NCI-H187 treated with DMSO at 0.1 percent for 48 hours (cell line): ENCODE measurements around the gene DPYSL4.
"Not testable (repeated sequence)": the region's sequence is repeated elsewhere in the genome, so short reads cannot be mapped to it uniquely, and the experiment has no call there.

Experiments used
- DNase-seq: peaks from one replicate; lab custom pipeline; 2025; lab: John Stamatoyannopoulos, UW

Gene DPYSL4

DNA sequence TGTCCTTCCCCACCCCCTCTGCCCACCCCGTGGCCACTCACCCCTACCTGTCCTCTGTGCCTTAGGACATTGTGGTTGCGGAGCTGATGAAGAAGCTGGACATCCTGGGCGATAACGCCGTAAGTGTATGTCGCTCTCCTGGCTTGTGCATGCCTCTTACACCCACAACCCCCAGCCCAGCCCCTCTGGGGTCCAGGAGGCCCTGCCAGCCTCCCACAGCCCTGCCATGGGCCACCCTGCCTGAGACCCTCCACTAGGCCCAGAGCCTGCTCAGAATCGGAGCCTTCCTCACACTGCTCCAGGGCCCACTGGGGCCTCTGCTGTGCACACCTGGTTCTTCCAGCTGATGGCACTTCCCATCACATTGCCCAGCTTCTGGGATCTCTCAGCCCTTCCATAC, 36.8 kb upstream of the DPYSL4 start:
- no peak for DNase-seq

- DNase-seq = no peak
Measured at GRCh38 chr10:132150777-132151176, 36.0 kb upstream of the DPYSL4 start.

GRCh38 chr10:132151286-132151950, 35.3 kb upstream of the DPYSL4 start:
- no peak for DNase-seq

- DNase-seq = no peak
Measured at GRCh38 chr10:132151951-132152505, 34.7 kb upstream of the DPYSL4 start.

GRCh38 chr10:132152896-132153580, 33.7 kb upstream of the DPYSL4 start:
- no peak for DNase-seq

DNA sequence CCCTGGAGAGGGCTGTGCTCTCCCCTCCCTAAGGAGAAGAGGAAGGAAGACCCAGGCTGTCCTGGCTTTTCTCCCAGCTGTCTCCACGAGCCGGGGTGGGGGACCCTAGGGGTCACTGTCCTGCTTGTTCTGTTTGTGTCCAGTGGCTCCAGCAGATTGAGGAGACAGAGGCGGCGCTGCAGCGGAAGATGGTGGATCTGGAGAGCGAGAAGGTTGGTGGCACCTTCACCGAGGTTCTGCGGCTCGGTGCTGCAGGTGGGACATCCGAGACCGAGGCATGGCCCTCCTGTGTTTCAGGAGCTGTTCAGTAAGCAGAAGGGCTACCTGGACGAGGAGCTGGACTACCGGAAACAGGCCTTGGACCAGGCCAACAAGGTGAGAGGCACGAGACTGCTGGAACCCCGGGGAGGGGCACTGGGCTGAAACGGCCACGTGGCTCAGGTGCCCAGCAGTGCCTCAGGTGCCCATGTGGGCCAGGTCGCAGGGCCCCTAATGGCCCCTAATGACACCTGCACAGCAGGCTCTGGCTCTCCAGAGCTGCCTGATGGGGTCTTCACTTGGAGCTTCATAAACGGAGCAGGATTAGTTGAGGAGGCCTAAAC, 33.0 kb upstream of the DPYSL4 start:
- DNase-seq = no peak

GRCh38 chr10:132154440-132154839, 32.3 kb upstream of the DPYSL4 start:
- no peak for DNase-seq

- DNase-seq = no peak
Measured at GRCh38 chr10:132154931-132155330, 31.8 kb upstream of the DPYSL4 start.

DNA sequence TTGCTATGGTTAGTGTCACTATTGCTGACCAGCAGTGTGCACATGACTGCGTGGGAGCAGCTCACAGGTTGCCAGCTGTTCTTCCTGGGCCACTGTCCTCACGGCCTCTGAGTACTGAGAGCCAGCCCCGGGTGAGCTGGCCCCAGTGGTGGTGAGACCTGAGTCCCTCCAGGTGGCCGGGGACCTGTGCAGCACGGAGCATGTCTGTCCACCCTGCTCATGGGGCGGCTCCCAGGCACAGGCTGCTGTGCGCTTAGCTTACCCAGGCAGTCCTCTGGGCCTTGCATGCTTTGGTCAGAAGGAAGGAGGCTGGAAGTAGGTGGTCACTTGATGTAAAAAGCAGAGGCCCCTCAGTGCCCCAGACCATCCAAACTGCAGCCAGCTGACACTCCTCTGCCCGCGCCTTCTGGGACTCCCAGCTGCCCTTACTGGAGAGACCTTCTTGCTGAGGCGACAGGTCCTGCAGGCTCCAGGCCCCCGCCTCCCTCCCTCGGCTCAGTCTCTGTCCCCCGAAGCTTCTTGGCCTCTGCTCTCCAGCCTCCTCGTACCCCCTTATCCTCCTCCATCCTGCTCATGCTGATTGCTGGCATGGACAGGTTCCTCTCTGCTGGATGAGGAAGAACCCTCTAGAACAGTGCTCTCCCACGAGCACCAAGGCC, 30.9 kb upstream of the DPYSL4 start:
- DNase-seq = no peak

GRCh38 chr10:132156382-132156781, 30.4 kb upstream of the DPYSL4 start:
- DNase-seq = no peak

GRCh38 chr10:132157101-132157500, 29.6 kb upstream of the DPYSL4 start:
- no peak for DNase-seq

- no peak for DNase-seq
Measured at GRCh38 chr10:132158122-132158741, 28.5 kb upstream of the DPYSL4 start.

DNA sequence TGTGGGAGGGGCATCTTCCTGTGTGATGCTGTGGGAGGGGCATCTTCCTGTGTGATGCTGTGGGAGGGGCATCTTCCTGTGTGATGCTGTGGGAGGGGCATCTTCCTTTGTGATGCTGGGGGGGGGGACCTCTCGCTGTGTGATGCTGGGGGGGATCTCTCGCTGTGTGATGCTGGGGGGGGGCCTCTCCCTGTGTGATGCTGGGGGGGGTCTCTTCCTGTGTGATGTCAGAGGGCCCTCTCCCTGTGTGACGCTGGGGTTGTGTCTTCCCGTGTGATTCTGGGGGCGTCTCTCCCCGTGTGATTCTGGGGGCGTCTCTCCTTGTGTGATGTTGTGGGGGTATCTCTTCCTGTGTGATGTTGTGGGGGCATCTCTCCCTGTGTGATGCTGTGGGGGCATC, 27.9 kb upstream of the DPYSL4 start:
- no peak for DNase-seq

GRCh38 chr10:132159302-132160230, 27.2 kb upstream of the DPYSL4 start:
- DNase-seq = not testable (repeated sequence)

- DNase-seq = not testable (repeated sequence)
Measured at GRCh38 chr10:132160231-132160630, 26.5 kb upstream of the DPYSL4 start.

DNA sequence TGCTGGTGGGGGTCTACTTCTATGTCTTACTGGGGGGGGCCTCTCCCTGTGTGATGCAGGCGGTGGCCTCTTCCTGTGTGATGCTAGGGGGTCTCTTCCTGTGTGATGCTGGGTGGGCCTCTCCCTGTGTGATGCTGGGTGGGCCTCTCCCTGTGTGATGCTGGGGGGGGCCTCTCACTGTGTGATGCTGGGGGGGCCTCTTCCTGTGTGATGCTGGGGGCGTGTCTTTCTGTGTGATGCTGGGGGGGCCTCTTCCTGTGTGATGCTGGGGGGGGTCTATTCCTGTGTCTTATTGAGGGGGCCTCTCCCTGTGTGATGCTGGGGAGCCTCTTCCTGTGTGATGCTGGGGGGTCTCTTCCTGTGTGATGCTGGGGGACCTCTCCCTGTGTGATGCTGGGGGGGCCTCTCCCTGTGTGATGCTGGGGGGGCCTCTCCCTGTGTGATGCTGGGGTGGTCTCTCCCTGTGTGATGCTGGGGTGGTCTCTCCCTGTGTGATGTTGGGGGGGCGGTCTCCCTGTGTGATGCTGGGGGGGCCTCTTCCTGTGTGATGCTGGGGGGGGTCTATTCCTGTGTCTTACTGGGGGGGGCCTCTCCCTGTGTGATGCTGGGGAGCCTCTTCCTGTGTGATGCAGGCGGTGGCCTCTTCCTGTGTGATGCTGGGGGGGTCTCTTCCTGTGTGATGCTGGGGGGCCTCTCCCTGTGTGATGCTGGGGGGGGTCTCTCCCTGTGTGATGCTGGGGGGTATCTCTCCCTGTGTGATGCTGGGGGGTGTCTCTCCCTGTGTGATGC, 25.7 kb upstream of the DPYSL4 start:
- not testable (repeated sequence) for DNase-seq

- DNase-seq = peak; percentile 55
Measured at GRCh38 chr10:132162021-132162531, 24.7 kb upstream of the DPYSL4 start.

GRCh38 chr10:132162590-132163277, 24.0 kb upstream of the DPYSL4 start:
- DNase-seq = no peak

GRCh38 chr10:132163278-132163765, 23.4 kb upstream of the DPYSL4 start:
- peak; percentile 84 for DNase-seq
